Renal cortical epithelial cell (primary cell): ENCODE measurements around the gene SETBP1. TPM values are rescaled to one million over a fixed set of nuclear protein-coding genes. Genes with fewer than 3 reads are reported as not detected.

ENCODE experiments used
- DNase-seq: peaks from one replicate; pipeline ENCODE4 v3.0.0-alpha.2; 2011; ENCODE audit warnings: low read depth
- total RNA-seq: library from RNA; depleted of rRNA; stranded (reverse); fragments of >200 nt; gene quantifications from 2 replicates; pipeline ENCODE4 v1.2.3, GENCODE V29; 2014

SETBP1 gene
- total RNA-seq, 1 donor from 2014 or later: 17.9 TPM

GRCh38 chr18:44841752-44842587 is 161.3 kb downstream of the SETBP1 start:
- no peak for DNase-seq

- no peak for DNase-seq
These were observed 162.1 kb downstream of the SETBP1 start for GRCh38 chr18:44842588-44843412.

DNA sequence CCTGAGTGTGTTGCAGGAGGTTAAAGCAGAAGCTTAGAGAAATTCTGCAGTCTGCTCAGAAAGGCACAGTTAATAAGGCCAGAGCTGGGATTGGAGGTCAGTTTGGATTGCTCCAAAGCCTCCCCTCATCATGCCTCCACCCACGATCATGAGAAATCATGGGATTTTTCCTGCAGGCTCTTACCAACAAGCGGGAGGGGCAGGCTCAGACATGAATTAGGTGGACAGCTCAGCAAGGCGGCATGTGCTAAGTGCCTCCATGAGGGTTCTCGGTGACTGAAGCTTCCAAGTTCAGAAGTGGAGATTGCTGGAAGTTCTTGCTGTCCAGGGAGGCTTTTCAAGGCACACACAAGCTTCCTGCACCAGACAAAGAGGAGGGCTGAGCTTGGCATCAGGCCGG is 163.8 kb downstream of the SETBP1 start:
- no peak for DNase-seq

DNA sequence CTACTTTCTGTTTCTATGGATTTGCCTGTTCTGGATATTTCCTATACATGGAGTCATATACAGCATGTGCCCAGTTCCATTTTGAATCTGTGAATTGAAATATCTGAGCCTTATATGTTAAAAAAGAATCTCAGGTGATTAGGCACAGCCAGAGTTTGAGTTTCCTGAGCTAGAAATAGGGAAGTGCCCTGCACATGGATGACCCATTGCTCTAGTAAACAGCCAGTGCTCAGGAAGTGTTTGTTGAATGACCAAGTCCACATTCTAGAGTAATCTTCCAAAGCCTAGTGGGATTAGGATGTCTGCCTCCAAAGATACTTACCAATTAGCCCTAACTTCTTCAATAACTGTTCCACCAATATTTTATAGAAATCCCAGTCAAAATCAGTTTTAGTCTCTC is 165.8 kb downstream of the SETBP1 start:
- DNase-seq: no peak

DNA sequence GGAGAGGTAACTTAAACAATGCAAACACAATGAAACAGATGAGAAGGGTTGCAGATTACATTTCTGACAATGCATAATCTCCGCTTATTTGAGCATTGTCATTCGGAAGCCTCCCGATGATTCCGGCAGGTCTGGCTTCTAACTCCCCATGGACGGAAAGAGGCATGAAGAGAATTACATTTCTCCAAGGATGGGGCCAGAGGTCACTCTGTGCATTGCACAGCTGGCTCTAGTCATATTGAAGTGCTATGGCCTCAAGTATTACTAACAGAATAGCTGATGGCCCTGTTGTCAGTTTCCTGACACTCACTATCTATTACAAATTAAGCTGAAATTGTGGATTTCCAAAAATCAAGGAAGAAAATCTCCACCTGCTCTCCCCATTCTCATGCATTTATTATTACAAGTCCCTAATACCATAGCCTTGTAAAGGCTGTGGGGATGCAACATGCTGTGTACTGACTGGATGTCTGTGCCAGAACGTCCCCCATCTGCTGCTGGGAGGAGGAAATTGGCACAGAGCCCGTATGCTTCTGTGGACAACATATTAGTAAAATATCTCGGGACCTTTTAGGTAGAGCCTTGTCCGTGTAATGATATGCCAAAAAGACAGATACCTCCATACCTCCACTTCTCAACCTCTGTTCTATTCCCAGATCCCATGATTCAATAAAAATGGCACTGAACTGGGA is 168.1 kb downstream of the SETBP1 start:
- DNase-seq: no peak

GRCh38 chr18:44849361-44849760 is 168.7 kb downstream of the SETBP1 start:
- DNase-seq: peak; percentile 23

GRCh38 chr18:44850001-44850400 is 169.3 kb downstream of the SETBP1 start:
- no peak for DNase-seq

- DNase-seq: no peak
These were observed 171.4 kb downstream of the SETBP1 start for GRCh38 chr18:44851856-44852621.

DNA sequence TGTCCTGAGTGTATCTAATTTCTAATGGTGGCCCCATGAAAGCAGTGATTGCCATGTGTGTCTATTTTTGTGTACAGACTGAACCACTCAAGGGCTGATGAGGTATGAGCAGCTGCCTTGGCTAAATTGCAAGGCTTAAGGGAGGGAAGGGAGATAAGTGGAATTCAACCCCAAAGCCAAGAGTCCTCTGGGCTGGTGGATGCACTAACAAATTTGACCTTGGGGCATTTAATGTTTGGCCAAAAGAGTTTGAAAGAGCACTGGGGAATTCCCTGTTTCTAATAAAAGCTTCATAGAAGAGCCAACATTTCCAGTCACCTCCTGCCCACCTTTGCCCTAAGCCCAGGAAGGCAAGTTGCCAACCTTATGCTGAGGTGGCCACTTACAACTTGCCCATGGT is 172.1 kb downstream of the SETBP1 start:
- DNase-seq: peak; percentile 18

GRCh38 chr18:44853430-44853829 is 172.7 kb downstream of the SETBP1 start:
- DNase-seq: no peak

GRCh38 chr18:44855681-44856080 is 175.0 kb downstream of the SETBP1 start:
- DNase-seq: no peak

GRCh38 chr18:44856157-44856556 is 175.5 kb downstream of the SETBP1 start:
- no peak for DNase-seq

DNA sequence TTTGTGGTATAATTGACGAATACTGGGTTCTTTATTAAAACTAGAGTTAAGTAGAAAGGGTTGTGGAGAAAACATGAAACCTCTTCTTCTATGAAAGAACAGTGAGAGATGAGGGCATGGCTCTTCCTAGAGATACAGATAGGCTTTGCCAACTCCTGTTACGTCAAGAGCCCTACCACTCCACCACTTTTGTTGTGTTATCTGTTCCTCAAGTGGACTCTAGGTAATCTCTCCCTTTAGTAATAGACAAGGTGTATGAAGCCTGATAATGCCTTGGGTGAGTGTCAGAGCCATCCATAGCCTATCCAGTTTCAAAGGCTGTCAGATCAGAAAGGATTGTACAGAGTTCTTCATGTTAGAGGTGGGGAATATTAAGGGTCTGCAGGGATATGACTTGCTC is 176.4 kb downstream of the SETBP1 start:
- no peak for DNase-seq

- DNase-seq: no peak
These were observed 177.2 kb downstream of the SETBP1 start for GRCh38 chr18:44857744-44858491.

GRCh38 chr18:44859263-44859662 is 178.6 kb downstream of the SETBP1 start:
- DNase-seq: no peak

- DNase-seq: no peak
These were observed 179.2 kb downstream of the SETBP1 start for GRCh38 chr18:44859751-44860439.

DNA sequence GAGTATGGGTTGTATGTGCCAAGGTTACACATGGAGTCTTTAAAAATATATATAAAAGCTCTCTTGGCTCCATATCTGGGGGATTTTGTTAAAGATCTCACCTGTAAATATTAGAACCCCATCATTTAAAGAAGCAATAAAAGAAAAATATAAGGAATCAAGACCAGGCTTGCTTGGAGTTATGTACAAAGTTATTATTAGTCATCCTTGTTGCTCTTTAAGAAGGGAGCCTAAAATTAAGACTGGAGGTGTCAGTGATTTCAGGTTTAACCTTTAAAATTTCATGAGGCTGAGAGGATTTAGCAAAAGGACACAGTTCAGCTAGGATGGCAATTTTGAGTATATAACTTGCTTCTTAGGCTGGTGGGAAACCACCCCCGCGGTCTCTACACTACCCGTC is 181.4 kb downstream of the SETBP1 start:
- no peak for DNase-seq

DNA sequence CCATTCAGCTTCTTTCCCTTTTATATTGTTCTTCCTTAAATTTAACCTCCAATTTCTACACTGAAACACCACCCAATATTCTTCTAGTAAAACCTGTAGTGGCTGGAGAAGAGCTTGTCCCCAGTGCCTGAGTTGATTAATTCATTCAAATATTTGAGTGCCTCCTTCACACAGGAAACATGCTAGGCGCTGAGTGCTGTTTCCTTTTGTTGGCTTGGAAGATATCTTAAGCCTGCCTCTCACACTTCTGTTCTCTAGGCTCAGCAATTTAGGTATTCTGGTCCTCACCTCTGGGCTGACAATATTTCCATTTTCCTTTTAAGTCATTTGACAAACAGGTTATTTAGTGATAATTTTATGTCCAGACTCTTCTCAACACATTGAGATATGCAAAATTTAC is 185.4 kb downstream of the SETBP1 start:
- no peak for DNase-seq

DNA sequence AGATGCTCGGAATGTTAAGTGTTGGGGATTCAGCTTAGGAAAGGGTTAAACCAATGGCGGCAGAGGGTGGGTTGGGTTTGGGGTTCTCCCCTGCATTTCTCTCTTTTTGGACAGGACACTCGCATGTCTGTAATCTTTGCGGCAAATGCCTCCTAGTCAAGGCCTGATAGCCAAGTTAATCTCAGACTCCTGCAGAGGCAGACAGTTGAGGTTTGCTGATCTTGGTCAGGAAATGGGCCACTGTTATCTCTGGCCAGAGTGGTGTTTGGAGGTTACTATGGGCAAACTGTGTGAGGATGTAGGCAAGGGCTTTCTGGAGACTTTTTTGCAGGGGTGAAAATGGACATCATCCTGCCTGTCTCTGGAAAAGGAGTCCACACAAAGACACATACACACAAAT is 188.8 kb downstream of the SETBP1 start:
- DNase-seq: no peak
